ENCODE data around the gene PBXIP1. TPM values are rescaled to one million over a fixed set of nuclear protein-coding genes. Genes with fewer than 3 reads are reported as not detected.

The PBXIP1 gene
- total RNA-seq, 2 experiments from 2014 or later, result 17.7 to 19.4 TPM

- ChIA-PET POLR2A (interaction anchor here (0.6 to 3.7 kb wide), 6 partner anchors 9 to 98 kb away, joined by 3 to 55 read pairs (median 4); partner anchors contain the start of genes CKS1B and SHC1), CTCF (interaction anchor here (0.6 to 2.3 kb wide), 4 partner anchors 10 to 96 kb away, joined by 3 to 10 read pairs (median 3); partner anchors contain the start of gene ADAM15)
- Mint-ChIP-seq H3K27ac (peak overlapping the region; percentile 56), H3K27me3 (no peaks in the 10 kb centered on the region), H3K9me3 (no peaks in the 10 kb centered on the region), H3K4me3 (no peak overlapping the region), H3K36me3 (ENCODE audit: low read depth) (peaks cover 40% of the 10 kb centered on the region), H3K4me1 (ENCODE audit: low read depth) (peaks cover 26% of the 10 kb centered on the region)
- ATAC-seq (no peak), DNase-seq (no peak)
- intact Hi-C loops (cut with micrococcal nuclease), result loop anchor here (5.0 kb wide), 1 partner anchor 34 kb away; no protein-coding TSS in a partner anchor
- TF ChIP-seq, protein P1, sequence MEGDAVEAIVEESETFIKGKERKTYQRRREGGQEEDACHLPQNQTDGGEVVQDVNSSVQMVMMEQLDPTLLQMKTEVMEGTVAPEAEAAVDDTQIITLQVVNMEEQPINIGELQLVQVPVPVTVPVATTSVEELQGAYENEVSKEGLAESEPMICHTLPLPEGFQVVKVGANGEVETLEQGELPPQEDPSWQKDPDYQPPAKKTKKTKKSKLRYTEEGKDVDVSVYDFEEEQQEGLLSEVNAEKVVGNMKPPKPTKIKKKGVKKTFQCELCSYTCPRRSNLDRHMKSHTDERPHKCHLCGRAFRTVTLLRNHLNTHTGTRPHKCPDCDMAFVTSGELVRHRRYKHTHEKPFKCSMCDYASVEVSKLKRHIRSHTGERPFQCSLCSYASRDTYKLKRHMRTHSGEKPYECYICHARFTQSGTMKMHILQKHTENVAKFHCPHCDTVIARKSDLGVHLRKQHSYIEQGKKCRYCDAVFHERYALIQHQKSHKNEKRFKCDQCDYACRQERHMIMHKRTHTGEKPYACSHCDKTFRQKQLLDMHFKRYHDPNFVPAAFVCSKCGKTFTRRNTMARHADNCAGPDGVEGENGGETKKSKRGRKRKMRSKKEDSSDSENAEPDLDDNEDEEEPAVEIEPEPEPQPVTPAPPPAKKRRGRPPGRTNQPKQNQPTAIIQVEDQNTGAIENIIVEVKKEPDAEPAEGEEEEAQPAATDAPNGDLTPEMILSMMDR (IDR thresholded peaks at IDR 0.05), result no peak
Observed at GRCh38 chr1:154963643-154964042, 7.7 kb upstream of the PBXIP1 start.

DNA sequence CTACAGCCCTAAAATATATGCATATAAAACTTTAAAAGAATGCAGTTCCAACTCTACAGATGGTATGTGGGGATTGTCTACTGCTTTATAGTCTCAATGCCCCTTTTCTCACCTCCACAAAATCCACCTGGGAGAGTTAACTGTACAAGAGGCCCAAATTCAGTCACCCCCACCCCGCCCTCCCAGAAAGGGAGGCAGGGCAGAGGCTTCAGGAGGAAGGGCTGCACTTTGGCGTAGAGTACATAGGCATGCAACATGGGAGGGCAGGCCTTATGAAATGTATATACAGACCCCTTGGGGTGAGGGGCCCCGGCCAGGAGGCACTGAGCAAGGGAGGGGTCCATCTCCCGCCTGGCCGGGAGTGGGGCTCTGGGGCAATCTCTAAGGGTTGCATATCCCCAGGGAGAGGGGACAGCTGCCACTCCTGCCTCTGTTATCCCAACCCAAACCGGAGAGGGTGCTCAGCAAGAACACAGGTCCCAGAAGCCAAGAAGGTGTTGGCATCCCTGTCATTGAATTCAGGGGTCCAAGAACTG is 7.0 kb upstream of the PBXIP1 start:
- POLR2A ChIA-PET, result interaction anchor here (0.6 to 3.7 kb wide), 3 partner anchors 10 to 22 kb away, joined by 3 to 55 read pairs (median 13); partner anchors contain the start of genes CKS1B and SHC1
- Mint-ChIP-seq H3K36me3 (ENCODE audit: low read depth) (peaks cover 39% of the 10 kb centered on the region), H3K27me3 (no peaks in the 10 kb centered on the region), H3K4me1 (ENCODE audit: low read depth) (peaks cover 26% of the 10 kb centered on the region), H3K27ac (peak overlapping the region; percentile 94), H3K9me3 (no peaks in the 10 kb centered on the region), H3K4me3 (peak overlapping the region; percentile 90)
- intact Hi-C loops (cut with micrococcal nuclease), result loop anchor here (5.0 kb wide), 1 partner anchor 34 kb away; no protein-coding TSS in a partner anchor
- TF ChIP-seq, protein P1 (IDR thresholded peaks at IDR 0.05), result no peak
- DNase-seq (no peak), ATAC-seq (no peak)
- CTCF ChIA-PET, result interaction anchor here (1.4 to 2.4 kb wide), 7 partner anchors 8 to 55 kb away, joined by 3 to 30 read pairs (median 7); partner anchors contain the start of genes FLAD1 and SHC1

DNA sequence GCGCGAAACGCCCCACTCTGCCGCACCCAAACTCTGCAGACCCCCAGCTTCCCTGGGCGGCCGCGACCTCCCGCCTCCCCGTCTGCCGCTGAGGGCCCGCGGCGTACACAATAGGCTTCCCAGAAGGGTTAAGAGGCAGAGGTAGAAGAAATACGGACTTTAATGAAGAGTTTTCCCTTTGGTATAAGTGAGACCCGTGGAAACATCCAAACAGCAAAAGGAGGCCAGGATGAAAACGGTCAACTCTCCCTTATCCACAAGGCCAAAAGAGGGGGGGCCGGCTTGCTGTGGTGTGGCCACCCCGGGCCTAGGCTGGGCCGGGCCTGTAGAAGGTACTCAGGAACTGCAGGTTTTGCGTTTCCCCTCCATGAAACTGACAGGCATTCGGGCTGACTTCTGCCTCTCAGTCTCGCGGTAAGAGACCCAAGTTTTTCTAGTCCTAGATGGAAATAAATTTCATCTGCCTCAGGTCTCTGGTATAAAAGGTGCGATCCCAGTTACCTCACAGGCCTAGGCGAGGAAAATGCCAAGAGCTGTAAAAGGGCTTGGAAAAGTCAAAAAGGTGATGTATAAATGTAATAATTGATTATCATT is 6.4 kb upstream of the PBXIP1 start:
- H3K27me3 Mint-ChIP-seq, result no peaks in the 10 kb centered on the region
- H3K9me3 Mint-ChIP-seq, result no peaks in the 10 kb centered on the region
- peak; percentile 40 for DNase-seq
- peak; percentile 11 for ATAC-seq
- H3K4me1 Mint-ChIP-seq (ENCODE audit: low read depth), result peaks cover 28% of the 10 kb centered on the region
- POLR2A ChIA-PET, result interaction anchor here (0.6 to 3.7 kb wide), 7 partner anchors 10 to 55 kb away, joined by 3 to 55 read pairs (median 7); partner anchors contain the start of genes CKS1B, PMVK and SHC1
- intact Hi-C loops (cut with micrococcal nuclease), result loop anchor here (5.0 kb wide), 1 partner anchor 35 kb away; no protein-coding TSS in a partner anchor
- peak overlapping the region; percentile 90 for H3K4me3 Mint-ChIP-seq
- TF ChIP-seq, protein P1 (IDR thresholded peaks at IDR 0.05), result no peak
- H3K27ac Mint-ChIP-seq, result peak overlapping the region; percentile 94
- H3K36me3 Mint-ChIP-seq (ENCODE audit: low read depth), result peaks cover 37% of the 10 kb centered on the region
- CTCF ChIA-PET, result interaction anchor here (1.1 to 2.4 kb wide), 17 partner anchors 9 to 123 kb away, joined by 3 to 30 read pairs (median 7); partner anchors contain the start of genes ADAM15, CKS1B, FLAD1 and PMVK

- POLR2A ChIA-PET, result interaction anchor here (0.9 to 3.7 kb wide), 12 partner anchors 9 to 69 kb away, joined by 3 to 55 read pairs (median 5); partner anchors contain the start of genes CKS1B, FLAD1, PMVK and SHC1
- ATAC-seq (peak; percentile 86), DNase-seq (peak; percentile 87)
- peaks cover 37% of the 10 kb centered on the region for H3K36me3 Mint-ChIP-seq (ENCODE audit: low read depth)
- CTCF ChIA-PET, result interaction anchor here (1.0 to 2.4 kb wide), 19 partner anchors 10 to 124 kb away, joined by 3 to 30 read pairs (median 6); partner anchors contain the start of genes ADAM15, CKS1B, FLAD1 and PMVK
- H3K27ac Mint-ChIP-seq, result peak within 1 kb of the TSS; percentile 94
- H3K4me3 Mint-ChIP-seq, result peak within 1 kb of the TSS; percentile 98
- no peaks in the 10 kb centered on the region for H3K27me3 Mint-ChIP-seq
- intact Hi-C loops (cut with micrococcal nuclease), result loop anchor here (5.0 kb wide), 1 partner anchor 36 kb away; no protein-coding TSS in a partner anchor
- H3K9me3 Mint-ChIP-seq, result no peaks in the 10 kb centered on the region
- H3K4me1 Mint-ChIP-seq (ENCODE audit: low read depth), result peaks cover 35% of the 10 kb centered on the region
- TF ChIP-seq, protein P1 (IDR thresholded peaks at IDR 0.05), result peak; percentile 56
Observed at GRCh38 chr1:154961207-154962155, 5.6 kb upstream of the PBXIP1 start, which contains the start of gene PYGO2. Gene PYGO2 (minus strand): TSS chr1:154961782. CDS start chr1:154961576, 206 bp downstream.

Data from activated CD8-positive, alpha-beta T cell treated with anti-CD3 and anti-CD28 coated beads for 36 hours (primary cell).